Nephron progenitor cell (in vitro differentiated cells): Measurements from ENCODE around the gene GALNT2.

Experiments used
- DNase-seq: peaks from one replicate; pipeline ENCODE4 v3.0.0; 2021
- H3K27ac Mint-ChIP-seq: 2 replicates; pipeline ENCODE4 v1.8.0; 2021; ENCODE audit warnings: mild to moderate bottlenecking, moderate library complexity, mixed read lengths
- H3K27me3 Mint-ChIP-seq: 2 replicates; pipeline ENCODE4 v1.8.0; 2021; ENCODE audit warnings: mild to moderate bottlenecking, low read depth, mixed read lengths; ENCODE audit not compliant: poor library complexity
- H3K36me3 Mint-ChIP-seq: 2 replicates; pipeline ENCODE4 v1.8.0; 2021; ENCODE audit warnings: low read depth, mixed read lengths
- H3K4me1 Mint-ChIP-seq: 2 replicates; pipeline ENCODE4 v1.8.0; 2021; ENCODE audit warnings: mixed read lengths
- H3K4me3 Mint-ChIP-seq: 2 replicates; pipeline ENCODE4 v1.8.0; 2021; ENCODE audit warnings: mild to moderate bottlenecking, moderate library complexity, mixed read lengths
- H3K9me3 Mint-ChIP-seq: 2 replicates; pipeline ENCODE4 v1.8.0; 2021; ENCODE audit warnings: mild to moderate bottlenecking, moderate library complexity, mixed read lengths
- CTCF ChIP-seq: fragments of 200-600 bp; sonication (generic); IDR thresholded peaks from 2 replicates; pipeline ENCODE4 v1.5.0; 2021; ENCODE audit warnings: antibody characterized with exemption

GALNT2 gene

GRCh38 chr1:230321341-230321740, 254.3 kb downstream of the GALNT2 start:
- no peak for TF ChIP-seq CTCF
- Mint-ChIP-seq H3K27ac (no peak overlapping the region), H3K36me3 (no peaks in the 10 kb centered on the region), H3K4me3 (no peak overlapping the region), H3K9me3 (no peaks in the 10 kb centered on the region), H3K27me3 (peaks cover 18% of the 10 kb centered on the region), H3K4me1 (peaks cover 4% of the 10 kb centered on the region)
- no peak for DNase-seq

GRCh38 chr1:230321741-230322420, 254.8 kb downstream of the GALNT2 start:
- no peak for TF ChIP-seq CTCF
- no peak for DNase-seq
- Mint-ChIP-seq H3K4me3 (no peak overlapping the region), H3K9me3 (no peaks in the 10 kb centered on the region), H3K36me3 (no peaks in the 10 kb centered on the region), H3K4me1 (peaks cover 4% of the 10 kb centered on the region), H3K27me3 (peaks cover 18% of the 10 kb centered on the region), H3K27ac (no peak overlapping the region)

GRCh38 chr1:230322421-230322756, 255.4 kb downstream of the GALNT2 start:
- no peak for TF ChIP-seq CTCF
- no peak for DNase-seq
- Mint-ChIP-seq H3K9me3 (no peaks in the 10 kb centered on the region), H3K27ac (no peak overlapping the region), H3K27me3 (peaks cover 14% of the 10 kb centered on the region), H3K4me3 (no peak overlapping the region), H3K4me1 (peaks cover 4% of the 10 kb centered on the region), H3K36me3 (no peaks in the 10 kb centered on the region)

GRCh38 chr1:230322967-230323547, 256.0 kb downstream of the GALNT2 start:
- no peak overlapping the region for H3K4me3 Mint-ChIP-seq
- H3K27me3 Mint-ChIP-seq = peaks cover 14% of the 10 kb centered on the region
- TF ChIP-seq CTCF = no peak
- no peak for DNase-seq
- no peaks in the 10 kb centered on the region for H3K36me3 Mint-ChIP-seq
- no peak overlapping the region for H3K27ac Mint-ChIP-seq
- no peaks in the 10 kb centered on the region for H3K9me3 Mint-ChIP-seq
- peaks cover 4% of the 10 kb centered on the region for H3K4me1 Mint-ChIP-seq

- Mint-ChIP-seq H3K4me1 (peaks cover 4% of the 10 kb centered on the region), H3K27ac (no peak overlapping the region), H3K36me3 (no peaks in the 10 kb centered on the region), H3K4me3 (no peak overlapping the region), H3K9me3 (no peaks in the 10 kb centered on the region), H3K27me3 (peaks cover 14% of the 10 kb centered on the region)
- no peak for TF ChIP-seq CTCF
- no peak for DNase-seq
Observed at GRCh38 chr1:230323686-230324085, 256.6 kb downstream of the GALNT2 start.
